Astrocyte (in vitro differentiated cells and primary cell): ENCODE data around the gene SLC6A2. TPM values are rescaled to one million over a fixed set of nuclear protein-coding genes. Genes with fewer than 3 reads are reported as not detected.

ENCODE experiments used
- DNase-seq: peaks from one replicate; pipeline ENCODE4 v3.0.0-alpha.2; 2010; ENCODE audit warnings: low read depth
- FAIRE-seq: peaks from 2 replicates; lab custom pipeline; 2011; peaks lifted over from hg19 to GRCh38; lab: Jason Lieb, UNC
- H2AFZ ChIP-seq: 2 replicates; pipeline ENCODE4 v1.6.0; 2012; ENCODE audit warnings: low read depth, low read length, inconsistent platforms
- H3K27ac ChIP-seq: 2 replicates; pipeline ENCODE4 v1.5.1; 2011; ENCODE audit warnings: low read depth, low read length, inconsistent platforms
- H3K27me3 ChIP-seq: 2 replicates; pipeline ENCODE4 v1.6.0; 2011; ENCODE audit warnings: low read length, inconsistent platforms; ENCODE audit not compliant: insufficient read depth
- H3K36me3 ChIP-seq: 2 replicates; pipeline ENCODE4 v1.5.1; 2011; ENCODE audit warnings: low read length, inconsistent platforms; ENCODE audit not compliant: insufficient read depth
- H3K4me1 ChIP-seq: 2 replicates; pipeline ENCODE4 v1.5.1; 2011; ENCODE audit warnings: low read length, inconsistent platforms; ENCODE audit not compliant: insufficient read depth
- H3K4me2 ChIP-seq: 2 replicates; pipeline ENCODE4 v1.6.0; 2012; ENCODE audit warnings: low read length, inconsistent platforms
- H3K4me3 ChIP-seq: 2 replicates; pipeline ENCODE4 v1.5.1; 2011; ENCODE audit warnings: low read depth, mild to moderate bottlenecking, low read length, inconsistent platforms; ENCODE audit not compliant: insufficient read depth
- H3K79me2 ChIP-seq: 2 replicates; pipeline ENCODE4 v1.6.0; 2012; ENCODE audit warnings: mild to moderate bottlenecking, low read length, inconsistent platforms; ENCODE audit not compliant: insufficient read depth
- H3K9ac ChIP-seq: 2 replicates; pipeline ENCODE4 v1.6.0; 2012; ENCODE audit warnings: mild to moderate bottlenecking, low read length, inconsistent platforms
- H3K9me3 ChIP-seq: 2 replicates; pipeline ENCODE4 v1.5.1; 2012; ENCODE audit warnings: low read depth, mild to moderate bottlenecking, low read length, inconsistent platforms; ENCODE audit not compliant: insufficient read depth
- H4K20me1 ChIP-seq: 2 replicates; pipeline ENCODE4 v1.6.0; 2012; ENCODE audit warnings: low read length, inconsistent platforms; ENCODE audit not compliant: insufficient read depth
- H3K27ac Mint-ChIP-seq: one replicate; pipeline ENCODE4 v1.8.0; 2021; ENCODE audit warnings: mild to moderate bottlenecking, mixed read lengths; ENCODE audit not compliant: unreplicated experiment
- H3K27me3 Mint-ChIP-seq: one replicate; pipeline ENCODE4 v1.8.0; 2021; ENCODE audit warnings: low read depth, mixed read lengths; ENCODE audit not compliant: unreplicated experiment
- H3K36me3 Mint-ChIP-seq: one replicate; pipeline ENCODE4 v1.8.0; 2021; ENCODE audit warnings: low read depth, mixed read lengths; ENCODE audit not compliant: unreplicated experiment
- H3K4me1 Mint-ChIP-seq: one replicate; pipeline ENCODE4 v1.8.0; 2021; ENCODE audit warnings: low read depth, mixed read lengths; ENCODE audit not compliant: unreplicated experiment
- H3K4me3 Mint-ChIP-seq: one replicate; pipeline ENCODE4 v1.8.0; 2021; ENCODE audit warnings: mild to moderate bottlenecking, moderate library complexity, mixed read lengths; ENCODE audit not compliant: unreplicated experiment
- H3K9me3 Mint-ChIP-seq: one replicate; pipeline ENCODE4 v1.8.0; 2021; ENCODE audit warnings: mild to moderate bottlenecking, mixed read lengths; ENCODE audit not compliant: unreplicated experiment
- CTCF ChIP-seq: IDR thresholded peaks from 2 replicates; pipeline ENCODE4 v1.5.1; 2011; ENCODE audit warnings: low read depth, mild to moderate bottlenecking, inconsistent platforms, low read length, moderate library complexity; ENCODE audit not compliant: insufficient read depth
- EZH2 ChIP-seq: IDR thresholded peaks from 2 replicates; pipeline ENCODE4 v1.6.1; 2012; ENCODE audit warnings: mild to moderate bottlenecking, low read length, inconsistent platforms; ENCODE audit not compliant: insufficient read depth
- total RNA-seq: library from RNA; stranded (reverse); gene quantifications from 2 replicates; pipeline ENCODE4 v1.2.1, GENCODE V29; 2021

The SLC6A2 gene
- total RNA-seq, 1 donor from 2014 or later = not detected

GRCh38 chr16:55678161-55678821, 22.5 kb downstream of the SLC6A2 start:
- H4K20me1 ChIP-seq = no peaks in the 10 kb centered on the region

GRCh38 chr16:55682086-55682485, 26.3 kb downstream of the SLC6A2 start:
- no peaks in the 10 kb centered on the region for H3K79me2 ChIP-seq
- H4K20me1 ChIP-seq = no peaks in the 10 kb centered on the region
- no peak for FAIRE-seq
- H3K9ac ChIP-seq = no peak overlapping the region
- no peak overlapping the region for H3K27ac ChIP-seq
- Mint-ChIP-seq H3K9me3 (peaks cover 2% of the 10 kb centered on the region), H3K27ac (no peak overlapping the region), H3K36me3 (no peaks in the 10 kb centered on the region), H3K4me1 (no peaks in the 10 kb centered on the region), H3K4me3 (no peak overlapping the region), H3K27me3 (peaks cover 35% of the 10 kb centered on the region)
- no peaks in the 10 kb centered on the region for H3K36me3 ChIP-seq
- DNase-seq = no peak
- no peak overlapping the region for H2AFZ ChIP-seq
- TF ChIP-seq EZH2 (no peak), CTCF (no peak)
- H3K27me3 ChIP-seq = no peaks in the 10 kb centered on the region
- H3K9me3 ChIP-seq = no peaks in the 10 kb centered on the region
- H3K4me1 ChIP-seq = no peaks in the 10 kb centered on the region
- H3K4me2 ChIP-seq = no peak overlapping the region
- H3K4me3 ChIP-seq = no peak overlapping the region

More at GRCh38 chr16:55678161-55678821, 22.5 kb downstream of the SLC6A2 start:
- peaks cover 4% of the 10 kb centered on the region for H3K27me3 ChIP-seq
- Mint-ChIP-seq H3K4me1 (no peaks in the 10 kb centered on the region), H3K4me3 (no peak overlapping the region), H3K27ac (no peak overlapping the region), H3K9me3 (no peaks in the 10 kb centered on the region), H3K27me3 (peaks cover 31% of the 10 kb centered on the region), H3K36me3 (no peaks in the 10 kb centered on the region)
- no peaks in the 10 kb centered on the region for H3K79me2 ChIP-seq
- H3K27ac ChIP-seq = no peak overlapping the region
- no peak overlapping the region for H2AFZ ChIP-seq
- no peaks in the 10 kb centered on the region for H3K4me1 ChIP-seq
- no peak for DNase-seq
- FAIRE-seq = no peak
- no peak overlapping the region for H3K4me2 ChIP-seq
- TF ChIP-seq EZH2 (no peak), CTCF (no peak)
- no peak overlapping the region for H3K9ac ChIP-seq
- no peak overlapping the region for H3K4me3 ChIP-seq
- H3K36me3 ChIP-seq = no peaks in the 10 kb centered on the region
- no peaks in the 10 kb centered on the region for H3K9me3 ChIP-seq

GRCh38 chr16:55685973-55686372, 30.2 kb downstream of the SLC6A2 start:
- H2AFZ ChIP-seq = no peak overlapping the region
- no peak overlapping the region for H3K9ac ChIP-seq
- no peaks in the 10 kb centered on the region for H3K27me3 ChIP-seq
- Mint-ChIP-seq H3K4me1 (no peaks in the 10 kb centered on the region), H3K27ac (no peak overlapping the region), H3K27me3 (peaks cover 54% of the 10 kb centered on the region), H3K36me3 (peaks cover 2% of the 10 kb centered on the region), H3K9me3 (peaks cover 4% of the 10 kb centered on the region), H3K4me3 (no peak overlapping the region)
- no peaks in the 10 kb centered on the region for H3K4me1 ChIP-seq
- TF ChIP-seq EZH2 = no peak
- no peak for TF ChIP-seq CTCF
- no peak overlapping the region for H3K27ac ChIP-seq
- no peaks in the 10 kb centered on the region for H3K36me3 ChIP-seq
- DNase-seq = no peak
- no peak overlapping the region for H3K4me2 ChIP-seq
- no peaks in the 10 kb centered on the region for H3K9me3 ChIP-seq
- FAIRE-seq = no peak
- H3K79me2 ChIP-seq = no peaks in the 10 kb centered on the region
- no peaks in the 10 kb centered on the region for H4K20me1 ChIP-seq
- H3K4me3 ChIP-seq = no peak overlapping the region
